ENCODE data around the gene CLBA1. TPM values are rescaled to one million over a fixed set of nuclear protein-coding genes. Genes with fewer than 3 reads are reported as not detected.

CLBA1 gene
- polyA plus RNA-seq, 3 donors: 19.6 to 28.3 (median 27.0) TPM

- no peak for DNase-seq
Measured at GRCh38 chr14:104967386-104968152, 18.0 kb upstream of the CLBA1 start.

GRCh38 chr14:104968153-104968527, 17.4 kb upstream of the CLBA1 start:
- DNase-seq: no peak

GRCh38 chr14:104968541-104969401, 16.8 kb upstream of the CLBA1 start:
- DNase-seq: no peak

- DNase-seq: no peak
Measured at GRCh38 chr14:104969741-104970230, 15.8 kb upstream of the CLBA1 start.

GRCh38 chr14:104970231-104971068, 15.1 kb upstream of the CLBA1 start:
- no peak for DNase-seq

- no peak for DNase-seq
Measured at GRCh38 chr14:104971447-104972240, 13.9 kb upstream of the CLBA1 start.

DNA sequence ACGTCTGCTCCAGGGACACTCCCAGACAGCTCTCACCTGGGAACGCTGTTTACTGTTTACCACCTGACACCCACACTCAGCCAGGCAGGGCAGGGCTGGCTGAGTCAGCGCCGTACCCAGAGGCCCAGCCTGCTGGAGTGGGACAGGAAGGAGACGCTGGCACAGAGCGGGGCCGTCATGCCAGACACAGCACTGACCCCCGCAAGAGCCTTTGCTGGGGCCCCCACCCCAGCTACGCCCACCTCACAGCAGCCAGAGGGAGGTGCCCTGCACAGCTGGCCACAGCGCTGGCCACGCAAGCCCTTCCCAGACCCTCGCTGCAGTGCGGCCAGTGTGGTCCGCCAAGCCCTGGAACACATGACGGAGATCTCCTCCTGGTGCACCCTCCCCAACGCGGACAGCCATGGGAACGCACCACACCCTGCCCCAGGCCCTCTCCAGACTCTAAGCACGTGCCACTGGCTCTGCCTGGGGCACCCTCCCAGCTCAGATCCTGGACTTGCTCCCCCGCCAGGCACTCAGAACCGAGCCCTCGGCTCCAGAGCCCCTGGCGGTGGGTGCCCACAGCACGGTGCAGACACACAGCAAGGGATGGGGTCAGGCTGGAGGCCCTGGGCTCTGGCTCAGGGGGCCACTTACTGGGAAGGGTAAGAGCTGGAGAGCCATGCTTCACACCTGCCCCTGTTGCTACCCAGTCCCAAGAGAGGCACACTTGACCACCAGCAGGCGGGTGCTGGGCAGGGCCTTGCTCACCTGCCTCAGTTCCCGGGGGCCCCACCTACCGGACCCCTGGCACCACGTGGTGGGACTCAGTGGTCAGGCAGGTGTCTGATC, 13.1 kb upstream of the CLBA1 start:
- no peak for DNase-seq

DNA sequence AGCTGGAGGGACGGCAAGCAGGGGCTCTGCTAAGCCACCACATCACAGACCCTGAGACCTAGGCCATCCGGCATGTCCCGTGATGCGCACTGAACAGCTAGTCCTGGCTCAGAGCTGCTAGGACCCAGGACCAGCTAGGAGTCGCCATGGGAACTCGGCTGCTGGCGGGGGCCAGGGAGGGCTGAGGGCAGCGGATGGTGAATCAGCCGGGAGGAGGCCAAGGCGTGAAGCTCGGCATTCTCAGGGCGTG, 12.5 kb upstream of the CLBA1 start:
- no peak for DNase-seq

- DNase-seq: no peak
Measured at GRCh38 chr14:104973385-104974145, 12.0 kb upstream of the CLBA1 start.

DNA sequence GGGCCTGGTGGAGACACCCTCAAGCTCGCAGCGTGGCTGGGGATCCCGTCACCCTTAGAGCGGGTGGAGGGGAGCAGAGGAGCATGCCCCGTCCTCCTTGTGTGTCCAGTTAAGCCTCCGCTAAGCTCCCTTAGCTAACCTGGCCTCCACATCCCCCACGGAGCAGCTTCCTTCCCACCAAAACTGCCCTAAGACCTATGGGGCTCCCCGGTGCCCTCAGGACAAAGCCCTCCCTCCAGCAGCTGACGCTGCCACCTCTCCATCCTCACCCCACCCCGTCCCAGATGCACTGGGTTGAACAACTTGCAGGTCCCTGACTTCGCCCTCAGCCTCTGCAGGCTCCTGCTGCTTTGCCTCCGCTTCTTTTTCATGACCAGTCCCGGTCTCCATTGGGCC, 11.4 kb upstream of the CLBA1 start:
- DNase-seq: no peak

DNA sequence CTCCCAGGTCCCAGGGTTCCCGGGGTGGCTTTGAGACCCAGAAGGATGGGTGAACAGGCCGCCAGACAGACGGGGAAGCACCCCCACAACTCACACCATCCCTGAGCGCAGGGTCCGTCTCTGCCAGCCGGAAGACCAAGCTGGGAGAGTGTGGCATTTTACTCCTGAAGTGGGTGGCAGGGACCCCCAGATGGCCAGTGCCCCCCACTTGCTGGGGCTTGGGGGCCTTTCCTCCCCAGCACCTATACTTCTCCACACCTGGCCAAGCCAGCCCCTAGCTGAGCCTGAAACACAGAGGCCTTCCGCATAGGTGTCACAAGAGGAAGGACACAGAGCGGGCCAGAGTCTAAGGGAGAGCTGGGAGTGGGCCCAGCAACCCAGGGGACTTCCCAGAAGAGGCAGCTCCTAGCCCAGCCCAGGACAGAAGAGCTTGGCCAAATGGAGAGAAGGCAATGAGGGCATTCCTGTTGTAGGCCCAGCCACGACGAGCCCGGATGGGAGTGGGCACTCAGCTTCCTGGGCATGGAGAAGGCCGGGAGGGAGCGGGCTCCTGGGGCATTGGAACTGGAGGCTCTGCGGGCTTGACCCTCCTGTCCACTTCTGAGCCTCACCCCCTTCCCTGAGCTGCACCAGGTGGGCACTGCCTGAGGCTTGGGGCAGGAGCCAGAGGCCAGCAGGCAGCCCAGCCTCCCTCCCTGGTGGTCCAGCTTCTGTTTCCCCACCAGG, 10.8 kb upstream of the CLBA1 start:
- DNase-seq: no peak

DNA sequence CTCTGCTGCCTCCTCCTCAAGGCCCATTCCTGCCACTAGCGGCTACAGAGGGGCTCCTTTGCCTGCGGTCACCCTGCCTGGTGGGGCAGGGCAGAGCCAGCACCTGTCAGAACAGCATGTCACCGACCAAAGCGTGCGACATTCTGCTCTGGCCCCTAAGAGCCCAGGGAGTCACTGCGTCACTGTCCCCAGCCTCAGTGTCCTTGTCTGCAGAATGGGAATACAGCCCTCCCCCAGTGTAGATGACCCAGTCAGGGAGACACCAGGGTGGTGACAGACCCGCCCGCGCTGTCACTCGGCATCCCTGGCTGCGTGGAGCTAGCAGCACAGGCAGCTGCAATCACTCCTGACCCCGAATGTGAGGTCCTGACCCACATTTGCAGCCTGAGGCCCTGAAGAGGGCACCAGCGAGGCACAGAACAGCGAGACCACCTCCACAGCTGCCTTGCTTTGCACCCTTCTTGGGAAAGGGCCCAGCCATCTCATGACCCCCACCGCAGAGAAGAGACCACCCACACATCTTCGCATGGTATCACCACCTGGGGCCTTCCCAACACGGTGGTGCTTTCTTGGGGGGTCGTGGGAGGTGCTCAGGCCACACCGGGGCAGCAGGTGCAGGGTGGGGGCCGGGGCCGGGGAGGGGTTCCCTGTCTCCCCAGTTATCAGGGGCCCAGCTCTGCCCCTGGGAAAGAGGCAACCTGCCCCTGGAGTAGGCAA, 9.9 kb upstream of the CLBA1 start:
- DNase-seq: no peak

- DNase-seq: peak; percentile 63
Measured at GRCh38 chr14:104976198-104977007, 9.2 kb upstream of the CLBA1 start.

DNA sequence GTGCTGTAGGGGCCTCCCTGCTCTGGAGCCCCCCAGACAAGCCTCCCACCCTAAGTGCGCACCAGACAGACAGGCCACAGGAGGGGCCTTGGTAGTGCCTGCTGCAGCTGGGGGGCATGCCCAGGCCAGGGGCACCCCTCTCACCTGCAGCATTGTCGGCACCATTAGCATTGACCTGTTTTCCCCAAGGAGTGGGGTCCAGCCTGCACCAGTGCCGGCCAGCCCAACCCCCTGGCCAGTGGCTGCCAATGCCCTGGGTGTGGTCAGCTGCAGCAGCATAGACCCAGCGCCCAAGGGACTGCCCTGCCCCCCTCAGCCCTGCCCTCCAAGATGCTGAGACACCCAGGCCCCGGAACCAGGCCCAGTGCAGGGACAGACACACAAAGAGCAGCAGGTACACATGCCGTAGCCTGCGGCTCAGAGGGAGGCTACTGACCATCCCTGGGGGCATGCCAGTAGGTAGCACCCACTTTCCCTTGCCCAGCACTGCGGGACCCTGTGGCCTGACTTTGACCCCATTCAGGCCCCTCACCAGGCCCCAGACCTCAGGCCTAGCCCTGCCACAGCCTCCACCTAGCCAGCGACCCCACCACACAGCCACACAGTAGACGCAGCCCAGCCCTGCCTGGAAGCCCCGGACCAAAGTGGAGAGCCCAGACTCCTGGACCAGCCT, 8.4 kb upstream of the CLBA1 start:
- no peak for DNase-seq

- DNase-seq: peak; percentile 68
Measured at GRCh38 chr14:104977681-104978653, 7.6 kb upstream of the CLBA1 start, which contains the start of gene AHNAK2. AHNAK2 (minus strand) TSS chr14:104978374; CDS start chr14:104978237, 137 bp downstream.

Data from renal pelvis (tissue), 4 donors.